Middle frontal gyrus (tissue), 1 donor: ENCODE data around the gene MGA.

Source experiments
- DNase-seq: peaks from one replicate; pipeline ENCODE4 v3.0.0-alpha.2; 2015; ENCODE audit warnings: low spot score; ENCODE audit errors: extremely low spot score

MGA gene

DNA sequence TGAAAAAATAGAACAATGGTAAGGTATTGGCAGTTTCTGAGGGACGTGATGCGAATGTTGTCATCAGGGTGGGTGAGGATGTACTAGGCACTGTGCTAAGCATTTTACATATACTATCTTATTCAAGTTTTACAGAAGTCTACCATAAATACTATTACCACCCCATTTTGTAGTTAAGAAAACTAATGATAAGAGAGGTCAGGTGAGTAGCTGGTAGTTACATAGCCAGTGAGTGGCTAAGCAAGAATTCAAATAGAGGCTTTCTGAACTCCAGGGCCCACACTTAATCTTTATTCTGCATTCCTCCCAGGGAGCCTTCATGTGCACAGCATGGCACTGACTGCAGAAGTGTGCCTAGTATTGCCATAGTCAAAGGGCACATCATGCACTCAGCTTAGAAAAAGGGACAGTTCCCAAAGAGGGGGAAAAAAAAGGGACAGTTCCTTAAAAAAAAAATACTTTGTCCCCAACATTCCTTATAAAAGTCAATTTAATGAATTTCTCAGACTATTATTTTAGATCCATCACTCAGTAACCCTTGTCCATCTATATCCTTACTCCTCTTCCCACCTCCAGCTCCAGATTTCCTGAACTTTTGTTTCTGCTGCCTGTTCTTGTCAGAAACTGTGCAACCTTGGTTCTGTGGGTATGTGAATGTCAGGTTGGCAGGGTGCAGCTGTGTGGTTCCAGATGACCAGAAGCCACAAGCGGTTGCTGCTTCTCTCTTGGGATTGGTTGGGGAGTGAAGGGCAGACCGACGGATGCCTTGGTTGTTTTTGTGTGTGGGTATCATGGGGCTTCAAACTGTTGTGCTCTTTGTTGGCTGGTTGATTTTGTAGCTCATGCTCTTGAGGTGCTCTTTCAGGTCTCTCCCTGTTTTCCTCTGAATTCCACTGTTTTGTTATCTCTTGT, 122.4 kb downstream of the MGA start:
- DNase-seq = no peak

GRCh38 chr15:41783296-41783695, 123.1 kb downstream of the MGA start:
- no peak for DNase-seq

- no peak for DNase-seq
Measured at GRCh38 chr15:41788262-41788661, 128.1 kb downstream of the MGA start.

GRCh38 chr15:41789236-41789635, 129.0 kb downstream of the MGA start:
- no peak for DNase-seq

- no peak for DNase-seq
Measured at GRCh38 chr15:41789662-41790061, 129.5 kb downstream of the MGA start.

- no peak for DNase-seq
Measured at GRCh38 chr15:41790169-41790568, 130.0 kb downstream of the MGA start.

- DNase-seq = no peak
Measured at GRCh38 chr15:41790756-41791546, 130.7 kb downstream of the MGA start.

DNA sequence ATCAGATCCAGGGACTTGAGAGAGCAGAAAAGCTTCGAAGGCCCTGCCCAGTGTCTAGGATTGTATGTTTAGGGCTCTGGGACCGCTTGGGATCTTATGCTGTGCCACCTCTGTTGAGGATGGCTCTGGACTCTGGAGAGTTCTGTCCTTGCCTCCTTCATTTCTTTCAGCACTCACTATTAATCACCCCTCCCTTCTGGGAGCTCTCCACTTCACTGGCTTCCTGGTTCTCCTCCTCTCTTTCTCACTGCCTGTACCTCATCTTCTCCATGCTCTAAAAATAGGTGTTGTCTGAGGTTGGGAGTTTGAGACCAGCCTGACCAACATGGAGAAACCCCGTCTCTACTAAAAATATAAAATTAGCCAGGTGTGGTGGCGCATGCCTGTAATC, 131.3 kb downstream of the MGA start:
- DNase-seq = no peak

GRCh38 chr15:41792000-41792637, 131.9 kb downstream of the MGA start:
- DNase-seq = no peak

- DNase-seq = no peak
Measured at GRCh38 chr15:41794081-41794480, 133.9 kb downstream of the MGA start.

GRCh38 chr15:41795996-41796856, 136.0 kb downstream of the MGA start:
- DNase-seq = no peak

DNA sequence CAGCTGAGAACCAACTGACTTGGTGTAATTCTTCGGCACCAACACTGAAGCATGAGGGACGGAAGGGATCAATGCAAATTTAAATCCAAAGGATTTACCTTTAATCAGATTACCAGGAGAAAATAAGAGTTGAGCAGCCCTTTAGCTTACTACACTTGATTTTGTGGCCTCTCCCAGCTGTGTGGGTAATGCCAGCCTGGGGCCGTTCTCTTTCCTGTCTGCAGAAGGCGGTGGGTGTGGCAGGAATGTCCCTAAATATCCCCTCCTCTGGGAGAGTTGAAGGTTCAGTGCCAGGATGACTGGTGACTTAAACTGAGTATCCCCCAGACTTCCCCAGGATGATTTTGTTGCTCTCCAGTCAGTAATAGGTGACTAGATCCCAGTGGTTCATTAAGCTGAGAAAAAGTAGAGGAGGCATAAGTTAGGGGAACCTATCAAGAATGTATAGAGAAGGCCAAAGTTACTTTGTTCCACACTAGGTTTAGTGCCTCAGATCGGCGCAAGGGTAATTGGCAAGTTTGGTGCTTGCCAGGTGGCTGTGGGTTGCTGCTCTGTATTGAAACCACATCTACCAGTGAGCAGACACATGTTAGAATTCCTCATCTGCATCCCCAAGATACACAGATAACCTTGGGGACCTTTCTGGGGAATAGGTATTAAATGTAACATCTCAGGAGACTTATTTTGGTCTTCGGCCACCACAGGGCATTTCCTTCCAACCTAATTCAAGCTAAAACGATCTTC, 137.2 kb downstream of the MGA start:
- DNase-seq = no peak

GRCh38 chr15:41798607-41799487, 138.6 kb downstream of the MGA start:
- DNase-seq = no peak

DNA sequence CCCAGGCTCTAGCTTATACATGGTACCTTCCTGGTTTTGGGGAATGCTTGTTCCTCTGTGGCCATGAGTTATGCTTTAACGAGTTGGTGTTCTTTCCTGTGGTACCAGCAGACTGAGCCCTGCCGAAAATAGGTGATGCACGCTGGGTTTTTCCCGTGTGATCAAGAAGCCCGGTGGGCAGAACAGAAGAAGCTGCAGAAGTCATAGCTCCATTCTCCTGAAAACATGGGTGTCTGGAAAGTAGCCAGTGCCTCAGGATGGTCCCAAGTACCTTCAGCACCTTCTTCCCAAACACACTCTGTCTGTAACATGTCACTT, 139.2 kb downstream of the MGA start:
- no peak for DNase-seq

GRCh38 chr15:41801185-41801584, 141.0 kb downstream of the MGA start:
- DNase-seq = no peak

DNA sequence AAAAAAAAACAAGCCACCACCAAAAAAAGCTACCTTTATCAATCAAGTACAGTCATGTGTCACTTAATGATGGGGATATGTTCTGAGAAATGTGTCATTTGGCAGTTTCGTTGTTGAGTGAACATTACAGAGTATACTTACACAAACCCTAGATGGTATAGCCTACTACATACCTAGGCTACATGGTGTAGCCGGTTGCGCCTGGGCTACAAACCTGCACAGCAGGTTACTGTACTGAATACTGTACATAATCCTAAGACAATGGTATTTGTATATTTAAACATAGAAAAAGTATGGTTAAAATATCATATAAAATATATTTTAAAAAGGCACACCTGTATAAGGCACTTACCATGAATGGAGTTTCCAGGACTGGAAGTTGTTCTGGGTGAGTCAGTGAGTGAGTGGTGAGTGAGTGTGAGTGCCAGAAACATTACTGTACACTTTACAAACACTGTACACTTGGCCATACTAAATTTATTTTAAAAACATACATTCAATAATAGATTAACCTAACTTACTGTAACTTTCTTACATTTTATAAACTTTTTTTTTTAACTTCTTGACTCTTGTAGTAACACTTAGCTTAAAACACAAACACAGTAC, 141.7 kb downstream of the MGA start:
- no peak for DNase-seq

DNA sequence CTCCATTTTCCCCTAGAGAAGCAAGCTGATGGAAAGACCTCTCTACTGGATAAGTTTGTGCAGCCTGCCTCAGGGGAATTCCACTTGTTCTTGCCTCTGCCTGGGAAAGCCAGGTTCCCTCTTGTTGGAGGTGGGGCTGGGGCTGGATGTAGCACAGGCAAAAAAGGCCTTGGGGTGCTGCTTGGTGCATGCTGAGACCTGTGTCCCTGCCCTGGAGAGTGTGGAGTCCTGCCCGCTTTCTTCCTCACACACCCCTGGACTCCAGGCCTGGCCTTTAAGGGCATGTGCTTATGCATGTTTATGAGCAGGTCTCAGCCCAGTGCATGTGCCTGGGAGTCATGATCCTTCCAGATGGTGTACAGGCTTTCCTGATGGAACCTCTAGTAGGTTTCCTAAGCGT, 144.2 kb downstream of the MGA start:
- no peak for DNase-seq

DNA sequence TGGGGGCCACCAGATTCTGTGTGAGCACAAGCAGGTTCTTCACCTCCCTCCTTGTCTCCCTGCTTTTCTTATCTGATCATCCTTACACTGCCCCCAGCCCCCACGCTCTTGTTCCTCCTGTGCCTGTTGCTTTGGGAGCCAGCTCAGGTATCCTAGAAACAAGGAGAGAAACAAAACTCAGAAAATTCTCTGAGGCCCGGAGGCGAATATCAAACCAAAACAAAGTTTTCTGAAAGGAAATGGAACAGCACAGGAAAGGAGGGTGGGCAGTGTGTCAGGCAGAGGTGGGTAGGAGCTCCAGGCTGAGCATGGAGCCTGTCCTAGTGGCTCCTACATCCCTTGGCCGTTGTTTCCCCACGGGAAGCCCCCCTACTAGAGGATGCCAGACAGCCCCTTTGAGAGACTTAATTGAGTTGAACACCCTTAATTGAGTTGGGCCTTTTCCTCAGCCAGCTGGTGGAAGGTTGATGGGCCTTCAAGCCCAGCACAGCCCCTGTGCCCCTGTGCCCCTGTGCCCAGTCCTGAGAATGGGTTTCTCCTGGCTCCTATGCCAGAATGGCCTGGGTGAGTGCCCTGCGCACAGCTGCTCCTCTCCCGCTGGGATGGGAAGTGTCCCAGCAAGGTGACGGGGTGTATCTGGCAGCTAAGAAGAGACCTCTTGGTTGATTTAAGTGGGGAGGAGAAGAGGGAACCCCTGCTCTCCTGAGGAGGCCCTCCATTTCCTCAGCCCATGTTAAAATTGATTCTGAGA, 144.9 kb downstream of the MGA start:
- no peak for DNase-seq
